ENCODE results near the gene CALCOCO2.

GRCh38 chr17:48825446-48826381, 5.1 kb upstream of the CALCOCO2 start:
- TF ChIP-seq CTCF (IDR thresholded peaks at IDR 0.05 in 4 of 5, conservative IDR thresholded peaks at IDR 0.05 in 1 of 5): no peak
- TF ChIP-seq POLR2A (IDR thresholded peaks at IDR 0.05): no peak

Data from gastrocnemius medialis (tissue), 4 donors.